Body of pancreas (tissue), 4 donors: Measurements from ENCODE around the gene RBPJL. TPM values are rescaled to one million over a fixed set of nuclear protein-coding genes. Genes with fewer than 3 reads are reported as not detected.
A peak's percentile ranks its signal among the peaks of the same experiment; 100 is the strongest.

ENCODE experiments used
- ATAC-seq: fragments of 150-250 bp; one replicate; pipeline ENCODE4 v1.9.1; 2016
- DNase-seq, 4 donors: peaks; one replicate each; pipeline ENCODE4 v3.0.0-alpha.2; 2019
- H3K27ac ChIP-seq, 4 donors: fragments of 200-600 bp; sonication (generic); 1 replicate in 3 of 4; 2 replicates in 1 of 4; pipeline versions ENCODE4 v1.5.1 to v1.6.1; 2016 to 2019; ENCODE audit warnings: mild to moderate bottlenecking in 1 of 4, mixed read lengths in 1 of 4, moderate library complexity in 1 of 4
- H3K27me3 ChIP-seq, 2 donors: fragments of 200-600 bp; sonication (generic); one replicate each; pipeline ENCODE4 v1.6.0; 2016; ENCODE audit warnings: mild to moderate bottlenecking in 1 of 2
- H3K36me3 ChIP-seq, 2 donors: fragments of 200-600 bp; sonication (generic); replicated peaks in 1 of 2; 2 replicates each; pipeline ENCODE4 v1.5.1; 2016; ENCODE audit warnings: low read depth in 2 of 2; ENCODE audit not compliant: insufficient read depth in 1 of 2
- H3K4me1 ChIP-seq: fragments of 200-600 bp; sonication (generic); one replicate; pipeline ENCODE4 v1.6.0; 2016
- H3K4me3 ChIP-seq, 2 donors: fragments of 200-600 bp; sonication (generic); 1 replicate in 1 of 2; 2 replicates in 1 of 2; pipeline ENCODE4 v1.5.1; 2016 to 2019
- H3K9me3 ChIP-seq, 3 donors: fragments of 200-600 bp; sonication (generic); 1 replicate in 2 of 3; 2 replicates in 1 of 3; pipeline ENCODE4 v1.5.1; 2016
- POLR2A ChIP-seq, 3 donors: fragments of 450-650 bp; IDR thresholded peaks; one replicate each; pipeline ENCODE4 v1.6.1; 2016; ENCODE audit warnings: antibody characterized with exemption in 3 of 3, mild to moderate bottlenecking in 2 of 3
- WGBS, 2 donors: methylation state at CpG; one replicate each; pipeline ENCODE4 v1.1.5; 2017; 5-methylcytosine and 5-hydroxymethylcytosine counted together
- intact Hi-C: fragments of 100-400 bp; cut with DNase I; formaldehyde crosslinking; loops from one replicate; pipeline ENCODE4 v1.15.1; 2023
- total RNA-seq, 2 donors: library from RNA; depleted of rRNA; stranded (reverse); fragments of >200 nt; gene quantifications; one replicate each; pipeline ENCODE4 v1.1.0, GENCODE V29; 2016
- TF ChIP-seq, protein P1 (sequence below), 7 experiments: fragments of 450-650 bp in 4 of 7; fragments of 200-600 bp in 3 of 7; sonication (generic) in 3 of 7; IDR thresholded peaks; one replicate each; pipeline ENCODE4 v1.5.1; 2016 to 2019; ENCODE audit warnings: antibody characterized with exemption in 7 of 7

Gene RBPJL
- total RNA-seq, 2 donors from 2014 or later, result 306 to 837 TPM

DNA sequence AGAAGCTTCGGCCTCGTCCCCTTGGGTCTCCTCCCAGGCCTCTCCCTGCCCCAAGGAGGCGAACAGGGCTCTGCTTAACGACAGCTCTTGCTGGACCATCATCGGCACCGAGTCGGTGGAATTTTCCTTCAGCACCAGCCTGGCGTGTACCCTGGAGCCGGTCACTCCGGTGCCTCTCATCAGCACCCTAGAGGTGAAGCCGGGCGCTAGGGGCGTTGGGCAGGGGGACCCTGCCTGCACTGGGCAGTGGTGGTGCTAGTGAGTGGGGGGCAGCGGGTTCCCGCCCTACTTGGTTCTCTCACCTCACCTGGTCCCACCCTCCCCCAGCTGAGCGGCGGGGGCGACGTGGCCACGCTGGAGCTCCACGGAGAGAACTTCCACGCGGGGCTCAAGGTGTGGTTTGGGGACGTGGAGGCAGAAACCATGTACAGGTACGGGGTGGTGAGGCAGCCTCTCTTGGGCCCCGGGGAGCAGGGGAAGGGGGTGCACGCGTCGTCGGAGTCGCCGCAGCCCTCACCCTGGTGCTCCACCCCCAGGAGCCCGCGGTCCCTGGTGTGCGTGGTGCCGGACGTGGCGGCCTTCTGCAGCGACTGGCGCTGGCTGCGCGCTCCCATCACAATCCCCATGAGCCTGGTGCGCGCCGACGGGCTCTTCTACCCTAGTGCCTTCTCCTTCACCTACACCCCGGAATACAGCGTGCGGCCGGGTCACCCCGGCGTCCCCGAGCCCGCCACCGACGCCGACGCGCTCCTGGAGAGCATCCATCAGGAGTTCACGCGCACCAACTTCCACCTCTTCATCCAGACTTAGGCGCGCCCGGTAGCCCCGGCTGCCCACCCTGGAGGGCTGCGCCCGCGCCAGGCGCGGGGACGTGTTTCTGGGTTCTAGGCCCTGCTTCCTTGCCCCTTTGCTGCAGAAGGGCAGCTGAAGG, 9.8 kb downstream of the RBPJL start:
- intact Hi-C loops, result loop anchor here (5.0 to 10.0 kb wide), 2 partner anchors 126 to 272 kb away; no protein-coding TSS in a partner anchor

DNA sequence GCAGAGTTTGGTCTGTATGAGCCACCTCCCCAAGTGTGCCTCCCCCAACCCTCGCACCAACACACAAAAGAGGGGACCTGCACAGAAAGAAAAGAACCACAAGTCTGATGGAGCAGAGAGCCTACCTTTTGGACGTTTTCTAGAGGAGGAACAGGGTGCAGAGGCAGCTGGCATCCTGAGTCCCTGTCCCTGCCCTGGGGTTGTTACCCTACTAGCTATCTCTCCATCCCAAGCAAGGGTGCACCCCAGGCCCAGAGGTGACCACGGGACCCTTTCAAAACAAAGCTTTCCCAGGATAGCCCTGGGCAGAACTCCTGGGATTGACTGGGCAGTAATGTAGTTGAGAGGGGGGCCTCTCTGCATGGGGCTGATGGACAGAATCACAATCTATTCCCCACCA, 11.2 kb downstream of the RBPJL start:
- Histone ChIP-seq H3K27me3 (no peaks in the 10 kb centered on the region), H3K9me3 (no peaks in the 10 kb centered on the region), H3K27ac (peak overlapping the region in 3 of 4 donors; percentile 5 to 74 (median 58)), H3K4me3 (no peak overlapping the region), H3K4me1 (peaks cover 66% of the 10 kb centered on the region), H3K36me3 (peaks cover 0 to 2% of the 10 kb centered on the region in 2 donors)
- no peak for ATAC-seq
- 65 to 81% methylated on average over 2 to 3 of the region's 3 CpGs for whole genome bisulfite sequencing, 2 donors
- peak in 1 of 4 donors; percentile 16 for DNase-seq
- TF ChIP-seq, protein P1, sequence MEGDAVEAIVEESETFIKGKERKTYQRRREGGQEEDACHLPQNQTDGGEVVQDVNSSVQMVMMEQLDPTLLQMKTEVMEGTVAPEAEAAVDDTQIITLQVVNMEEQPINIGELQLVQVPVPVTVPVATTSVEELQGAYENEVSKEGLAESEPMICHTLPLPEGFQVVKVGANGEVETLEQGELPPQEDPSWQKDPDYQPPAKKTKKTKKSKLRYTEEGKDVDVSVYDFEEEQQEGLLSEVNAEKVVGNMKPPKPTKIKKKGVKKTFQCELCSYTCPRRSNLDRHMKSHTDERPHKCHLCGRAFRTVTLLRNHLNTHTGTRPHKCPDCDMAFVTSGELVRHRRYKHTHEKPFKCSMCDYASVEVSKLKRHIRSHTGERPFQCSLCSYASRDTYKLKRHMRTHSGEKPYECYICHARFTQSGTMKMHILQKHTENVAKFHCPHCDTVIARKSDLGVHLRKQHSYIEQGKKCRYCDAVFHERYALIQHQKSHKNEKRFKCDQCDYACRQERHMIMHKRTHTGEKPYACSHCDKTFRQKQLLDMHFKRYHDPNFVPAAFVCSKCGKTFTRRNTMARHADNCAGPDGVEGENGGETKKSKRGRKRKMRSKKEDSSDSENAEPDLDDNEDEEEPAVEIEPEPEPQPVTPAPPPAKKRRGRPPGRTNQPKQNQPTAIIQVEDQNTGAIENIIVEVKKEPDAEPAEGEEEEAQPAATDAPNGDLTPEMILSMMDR (IDR thresholded peaks at IDR 0.05), result no peak
- no peak for TF ChIP-seq POLR2A (IDR thresholded peaks at IDR 0.05)
- intact Hi-C loops, result loop anchor here (5.0 to 10.0 kb wide), 2 partner anchors 124 to 273 kb away; no protein-coding TSS in a partner anchor

More for the DNA sequence above, 9.8 kb downstream of the RBPJL start:
- no peak for ATAC-seq
- H3K4me1 ChIP-seq, result peaks cover 66% of the 10 kb centered on the region
- peaks cover 0 to 2% of the 10 kb centered on the region in 2 donors for H3K36me3 ChIP-seq
- peak in 1 of 3 donors; percentile 6 for TF ChIP-seq POLR2A (IDR thresholded peaks at IDR 0.05)
- TF ChIP-seq, protein P1 (IDR thresholded peaks at IDR 0.05), result no peak
- no peak overlapping the region for H3K4me3 ChIP-seq
- H3K27me3 ChIP-seq, result no peaks in the 10 kb centered on the region
- H3K9me3 ChIP-seq, result no peaks in the 10 kb centered on the region
- DNase-seq, result peak in 2 of 4 donors; percentile 26 to 39
- H3K27ac ChIP-seq, result peak overlapping the region in 2 of 4 donors; percentile 5 to 14
- 54 to 75% methylated on average over 29 to 68 of the region's 71 CpGs for WGBS, 2 donors

DNA sequence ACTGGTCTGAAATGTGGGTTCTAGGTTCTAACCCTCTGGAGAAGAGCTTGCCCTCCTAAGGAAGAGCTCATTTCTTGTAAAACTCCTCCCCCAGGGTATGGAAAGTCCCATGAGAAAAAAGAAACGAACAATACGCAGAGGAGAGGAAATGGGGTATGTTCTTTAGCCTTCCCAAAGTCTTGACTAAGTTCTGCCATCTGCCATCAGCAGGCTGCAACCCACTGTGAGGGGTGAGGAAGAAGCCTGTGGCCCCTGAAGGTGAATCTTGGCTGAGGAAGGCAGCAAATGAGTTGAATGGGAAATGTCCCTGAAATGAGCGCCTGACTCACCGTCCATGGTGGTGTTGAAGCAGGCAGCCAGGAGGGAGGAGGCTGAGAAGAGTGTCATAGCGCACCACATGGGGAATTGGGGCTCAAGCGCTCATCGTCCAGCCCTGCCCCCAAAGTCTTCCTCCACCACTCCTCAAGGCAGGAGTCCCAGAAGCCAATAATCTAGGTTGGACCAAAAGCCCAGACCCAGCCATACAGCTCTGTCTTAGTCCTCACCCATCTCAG, 11.8 kb downstream of the RBPJL start:
- intact Hi-C loops, result loop anchor here (5.0 to 10.0 kb wide), 2 partner anchors 124 to 274 kb away; no protein-coding TSS in a partner anchor
- no peaks in the 10 kb centered on the region for H3K27me3 ChIP-seq
- H3K27ac ChIP-seq, result peak overlapping the region; percentile 39 to 74 (median 54)
- 48 to 50% methylated on average over 6 to 7 of the region's 7 CpGs for WGBS, 2 donors
- H3K9me3 ChIP-seq, result no peaks in the 10 kb centered on the region
- ATAC-seq (no peak), DNase-seq (peak in 3 of 4 donors; percentile 31 to 52 (median 38))
- H3K4me3 ChIP-seq, result no peak overlapping the region
- peaks cover 68% of the 10 kb centered on the region for H3K4me1 ChIP-seq
- TF ChIP-seq POLR2A (IDR thresholded peaks at IDR 0.05), result no peak
- TF ChIP-seq, protein P1 (IDR thresholded peaks at IDR 0.05), result no peak
- peaks cover 0 to 2% of the 10 kb centered on the region in 2 donors for H3K36me3 ChIP-seq

DNA sequence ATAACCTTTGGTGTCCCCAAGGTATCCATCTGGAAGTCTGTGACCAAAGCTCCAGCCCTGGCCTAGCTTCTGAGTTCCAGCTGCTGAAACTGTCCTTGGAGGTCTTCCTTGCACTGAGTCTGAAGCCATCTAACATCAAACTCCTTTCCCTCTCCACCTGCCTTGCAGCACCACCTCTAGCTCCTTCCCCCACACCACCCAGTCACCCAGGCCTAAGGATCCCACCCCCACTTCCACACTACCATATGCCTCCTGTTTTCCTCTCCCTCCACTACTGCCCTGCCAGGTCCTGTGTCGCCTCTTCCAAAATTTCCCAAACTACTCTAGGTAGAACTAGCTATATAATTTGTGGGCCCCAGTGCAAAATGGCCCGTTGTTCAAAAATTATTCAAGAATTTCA, 12.3 kb downstream of the RBPJL start:
- ATAC-seq (peak; percentile 4), DNase-seq (peak in 1 of 4 donors; percentile 31)
- Histone ChIP-seq H3K36me3 (peaks cover 0 to 2% of the 10 kb centered on the region in 2 donors), H3K9me3 (no peaks in the 10 kb centered on the region), H3K4me1 (peaks cover 65% of the 10 kb centered on the region), H3K27me3 (no peaks in the 10 kb centered on the region), H3K4me3 (no peak overlapping the region), H3K27ac (peak overlapping the region; percentile 39 to 74 (median 54))
- WGBS, 2 donors, result 42 to 43% methylated on average over 2 of the region's 2 CpGs
- TF ChIP-seq POLR2A (IDR thresholded peaks at IDR 0.05), result peak in 1 of 3 donors; percentile 51
- TF ChIP-seq, protein P1 (IDR thresholded peaks at IDR 0.05), result no peak
- intact Hi-C loops, result loop anchor here (5.0 to 10.0 kb wide), 2 partner anchors 123 to 274 kb away; no protein-coding TSS in a partner anchor
